GM12801 (cell line): ENCODE measurements around the gene ECEL1.

Experiments used
- TF ChIP-seq, protein P1 (sequence below): IDR thresholded peaks from one replicate; pipeline ENCODE4 v1.5.1; 2011; ENCODE audit warnings: control low read depth; ENCODE audit not compliant: insufficient read length; ENCODE audit errors: extremely low read depth

The ECEL1 gene

DNA sequence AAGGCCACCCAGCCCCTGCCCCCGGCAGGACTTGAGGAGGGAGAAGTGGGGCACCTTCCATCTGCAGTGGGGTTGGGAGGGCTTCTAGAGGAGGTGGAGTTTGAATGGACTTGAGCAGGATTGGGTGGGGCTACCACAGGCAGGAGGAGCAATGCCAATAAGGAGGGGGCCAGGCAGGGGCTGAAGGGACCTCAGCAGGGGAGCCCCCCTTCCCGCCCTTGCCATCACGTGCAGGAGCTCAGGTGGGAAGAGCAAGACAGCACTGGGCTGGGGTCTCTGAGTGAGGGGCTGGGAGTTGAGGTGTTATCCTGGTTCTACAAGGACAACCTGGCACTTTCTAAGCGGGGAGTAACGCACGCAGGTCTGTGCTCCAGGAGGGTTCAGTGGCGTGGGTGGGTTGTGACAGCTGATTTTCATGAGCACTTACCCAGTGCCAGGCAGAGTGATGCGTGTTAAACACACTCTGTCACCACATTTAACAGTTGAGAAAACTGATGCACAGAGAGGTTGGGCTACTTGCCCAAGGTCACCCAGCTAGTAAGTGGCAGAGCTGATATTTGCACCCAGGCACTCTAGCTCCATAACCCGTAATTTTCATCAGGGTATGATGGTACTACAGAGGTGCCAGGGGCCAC lies 43.1 kb upstream of the ECEL1 start:
- TF ChIP-seq, protein P1, sequence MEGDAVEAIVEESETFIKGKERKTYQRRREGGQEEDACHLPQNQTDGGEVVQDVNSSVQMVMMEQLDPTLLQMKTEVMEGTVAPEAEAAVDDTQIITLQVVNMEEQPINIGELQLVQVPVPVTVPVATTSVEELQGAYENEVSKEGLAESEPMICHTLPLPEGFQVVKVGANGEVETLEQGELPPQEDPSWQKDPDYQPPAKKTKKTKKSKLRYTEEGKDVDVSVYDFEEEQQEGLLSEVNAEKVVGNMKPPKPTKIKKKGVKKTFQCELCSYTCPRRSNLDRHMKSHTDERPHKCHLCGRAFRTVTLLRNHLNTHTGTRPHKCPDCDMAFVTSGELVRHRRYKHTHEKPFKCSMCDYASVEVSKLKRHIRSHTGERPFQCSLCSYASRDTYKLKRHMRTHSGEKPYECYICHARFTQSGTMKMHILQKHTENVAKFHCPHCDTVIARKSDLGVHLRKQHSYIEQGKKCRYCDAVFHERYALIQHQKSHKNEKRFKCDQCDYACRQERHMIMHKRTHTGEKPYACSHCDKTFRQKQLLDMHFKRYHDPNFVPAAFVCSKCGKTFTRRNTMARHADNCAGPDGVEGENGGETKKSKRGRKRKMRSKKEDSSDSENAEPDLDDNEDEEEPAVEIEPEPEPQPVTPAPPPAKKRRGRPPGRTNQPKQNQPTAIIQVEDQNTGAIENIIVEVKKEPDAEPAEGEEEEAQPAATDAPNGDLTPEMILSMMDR = no peak

DNA sequence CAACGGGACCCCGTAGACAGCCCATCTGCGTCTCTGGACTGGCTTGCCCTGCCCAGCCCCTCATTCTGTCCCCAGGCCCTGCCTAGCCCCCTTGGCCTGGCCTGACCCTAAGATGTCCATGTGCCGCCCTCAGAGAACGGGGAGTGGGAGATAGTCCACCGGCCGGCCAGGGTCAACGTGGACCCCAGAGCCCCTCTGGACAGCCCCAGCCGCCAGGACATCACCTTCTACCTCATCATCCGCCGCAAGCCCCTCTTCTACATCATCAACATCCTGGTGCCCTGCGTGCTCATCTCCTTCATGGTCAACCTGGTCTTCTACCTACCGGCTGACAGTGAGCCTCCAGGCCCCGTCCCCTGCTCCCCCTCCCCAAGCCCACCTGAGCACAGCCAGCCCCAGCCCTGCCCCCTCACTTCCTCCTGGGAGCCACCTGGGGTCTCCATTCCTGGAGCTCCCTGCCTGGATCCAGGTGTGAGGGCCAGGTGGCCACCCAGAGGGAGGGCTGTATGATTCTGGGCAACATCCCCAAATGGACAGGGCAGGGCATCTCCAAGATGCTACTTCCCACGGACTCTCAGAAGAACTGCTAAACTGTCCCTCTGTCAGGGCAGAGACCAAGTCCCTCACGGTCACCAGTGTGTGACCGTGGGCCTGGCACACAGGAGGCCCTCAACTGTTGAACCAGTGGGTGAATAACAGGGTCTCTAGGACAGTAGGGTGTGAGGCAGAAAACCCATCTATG lies 42.3 kb upstream of the ECEL1 start:
- TF ChIP-seq, protein P1 = no peak

DNA sequence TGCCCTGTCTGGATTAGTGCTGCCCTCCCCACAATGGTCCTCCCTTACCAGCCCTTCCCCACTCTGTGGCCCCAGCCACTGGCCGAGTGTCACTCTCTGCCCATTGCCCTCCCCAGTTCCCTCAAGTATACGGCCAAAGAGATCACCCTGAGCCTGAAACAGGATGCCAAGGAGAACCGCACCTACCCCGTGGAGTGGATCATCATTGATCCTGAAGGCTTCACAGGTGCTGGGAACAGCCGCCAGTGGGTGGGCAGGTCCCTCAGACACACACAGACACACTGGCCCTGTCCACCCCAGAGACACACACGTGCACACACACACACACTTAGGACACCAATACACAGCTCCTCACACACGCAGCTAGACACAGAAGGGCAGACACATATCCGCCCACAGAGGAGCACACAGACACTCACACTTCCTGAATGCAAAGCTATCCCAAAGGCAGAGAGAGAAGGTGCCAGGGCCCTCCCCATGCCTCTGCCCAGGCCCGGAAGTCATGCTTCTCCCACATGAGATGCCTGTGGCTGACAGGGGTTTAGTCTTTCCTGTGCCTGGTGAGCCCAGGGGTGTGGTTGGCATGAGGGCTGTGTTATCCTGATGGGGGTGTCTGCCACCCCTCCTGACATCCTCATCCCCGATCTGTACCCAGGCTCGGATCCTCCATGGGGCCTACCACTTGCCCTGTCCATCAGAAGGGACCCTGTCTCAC lies 41.3 kb upstream of the ECEL1 start:
- TF ChIP-seq, protein P1 = no peak

DNA sequence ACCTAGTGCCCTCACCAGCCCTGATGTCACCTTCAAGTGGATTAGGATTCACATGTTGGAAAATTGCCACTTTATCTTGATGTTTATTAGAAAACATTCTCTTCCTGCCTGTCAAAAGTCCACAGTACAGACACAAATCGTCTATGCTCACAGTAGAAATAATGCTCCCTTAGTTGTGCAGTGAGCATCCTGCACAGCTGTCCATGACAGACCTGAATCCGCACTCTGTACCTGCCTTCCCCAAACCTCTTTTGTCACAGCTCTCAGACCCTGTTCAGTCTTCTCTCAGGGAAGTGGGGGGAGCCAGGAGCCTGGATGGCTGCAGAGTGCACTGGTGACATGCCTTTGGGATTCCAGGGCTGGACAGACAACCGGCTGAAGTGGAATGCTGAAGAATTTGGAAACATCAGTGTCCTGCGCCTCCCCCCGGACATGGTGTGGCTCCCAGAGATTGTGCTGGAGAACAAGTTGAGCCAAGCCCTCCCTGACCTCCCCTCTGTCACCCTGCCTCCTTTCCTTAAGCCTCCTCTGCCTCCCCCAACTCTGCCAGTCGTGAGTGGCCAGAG lies 40.4 kb upstream of the ECEL1 start:
- TF ChIP-seq, protein P1 = no peak

DNA sequence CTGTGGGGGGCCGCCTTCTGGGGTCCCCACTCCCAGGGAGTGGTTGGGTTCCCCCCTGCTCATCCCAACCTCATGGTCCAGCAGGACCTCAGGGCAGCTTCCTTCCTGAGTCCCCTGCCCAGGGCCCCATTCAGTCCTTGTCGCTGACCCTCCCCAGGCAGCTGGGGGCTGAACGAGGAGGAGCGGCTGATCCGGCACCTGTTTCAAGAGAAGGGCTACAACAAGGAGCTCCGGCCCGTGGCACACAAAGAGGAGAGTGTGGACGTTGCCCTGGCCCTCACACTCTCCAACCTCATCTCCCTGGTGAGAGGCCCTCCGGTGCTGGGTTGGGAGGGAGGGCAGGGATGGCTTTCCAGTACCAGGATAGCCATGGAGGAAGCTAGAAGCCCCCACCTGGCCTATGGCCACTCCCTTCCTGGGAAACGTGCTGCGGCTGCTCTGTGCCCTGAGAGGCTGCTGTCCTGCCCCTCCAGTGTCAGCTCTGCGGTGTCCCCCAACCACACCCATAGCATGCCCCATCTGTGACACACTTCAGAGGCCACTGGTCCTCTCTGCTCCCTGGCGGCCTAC lies 38.8 kb upstream of the ECEL1 start:
- TF ChIP-seq, protein P1 = no peak

DNA sequence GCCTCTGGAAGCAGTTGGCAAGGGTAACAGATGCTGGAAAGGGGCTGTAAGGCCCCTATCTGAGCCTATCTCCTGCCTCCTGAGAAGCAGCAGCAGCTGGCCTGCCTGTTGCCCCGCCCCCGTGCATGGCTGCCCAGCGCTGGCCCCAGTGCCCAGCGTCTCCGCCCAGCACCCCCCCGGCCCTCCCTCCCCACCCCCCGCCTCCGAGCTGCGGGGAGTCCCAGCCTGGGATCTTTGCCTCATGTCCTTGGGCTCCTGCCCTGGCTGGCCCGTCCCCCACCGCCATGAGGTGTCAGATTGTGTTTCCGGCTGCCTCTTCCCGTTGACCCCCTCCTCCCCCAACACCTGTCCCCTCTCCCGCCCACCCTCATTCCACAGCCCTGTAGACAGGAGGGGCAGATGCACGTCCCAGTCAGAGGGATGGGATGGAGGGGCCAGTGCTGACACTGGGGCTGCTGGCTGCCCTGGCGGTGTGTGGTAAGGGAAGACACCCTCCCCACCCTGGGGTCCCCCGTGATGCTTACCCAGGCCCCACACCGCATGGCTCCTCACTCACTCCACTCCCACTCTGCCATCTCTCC lies 38.2 kb upstream of the ECEL1 start, which contains the start of gene CHRND:
Gene CHRND (plus strand): TSS at position 370 of the 581 bp plus-strand sequence. CDS start 56 bp downstream, at position 426.
- TF ChIP-seq, protein P1 = no peak
